Liver (tissue), 9 donors: ENCODE measurements around the gene ILKAP. TPM values are rescaled to one million over a fixed set of nuclear protein-coding genes. Genes with fewer than 3 reads are reported as not detected.

Source experiments
- DNase-seq: peaks from one replicate; pipeline ENCODE4 v3.0.0-alpha.2; 2017; ENCODE audit warnings: low spot score
- H3K27ac ChIP-seq, 2 donors: one replicate each; pipeline ENCODE4 v1.7.0; 2013; ENCODE audit warnings: inconsistent platforms in 2 of 2, low read length in 2 of 2, control low read depth in 1 of 2, low read depth in 1 of 2, mild to moderate bottlenecking in 1 of 2
- H3K27me3 ChIP-seq, 4 donors: one replicate each; pipeline versions ENCODE4 v1.6.1 to v1.7.0; 2013; ENCODE audit warnings: low read length in 3 of 4, inconsistent platforms in 1 of 4, mild to moderate bottlenecking in 1 of 4, moderate library complexity in 1 of 4; ENCODE audit not compliant: control insufficient read depth in 4 of 4, insufficient read depth in 4 of 4
- H3K36me3 ChIP-seq, 4 donors: one replicate each; pipeline versions ENCODE4 v1.6.1 to v1.7.0; 2013; ENCODE audit warnings: low read length in 3 of 4, mild to moderate bottlenecking in 3 of 4, low read depth in 1 of 4, moderate library complexity in 1 of 4; ENCODE audit not compliant: control insufficient read depth in 4 of 4, insufficient read depth in 3 of 4
- H3K4me1 ChIP-seq, 4 donors: one replicate each; pipeline versions ENCODE4 v1.6.1 to v1.7.0; 2013; ENCODE audit warnings: low read length in 3 of 4, mild to moderate bottlenecking in 3 of 4, moderate library complexity in 1 of 4; ENCODE audit not compliant: control insufficient read depth in 4 of 4, insufficient read depth in 4 of 4
- H3K4me3 ChIP-seq, 3 donors: one replicate each; pipeline versions ENCODE4 v1.6.1 to v1.7.0; 2013; ENCODE audit warnings: low read length in 3 of 3, control low read depth in 1 of 3, low read depth in 1 of 3, mild to moderate bottlenecking in 1 of 3
- H3K9ac ChIP-seq, 2 donors: one replicate each; pipeline ENCODE4 v1.7.0; 2013; ENCODE audit warnings: low read length in 2 of 2, mild to moderate bottlenecking in 2 of 2, moderate library complexity in 2 of 2, control low read depth in 1 of 2, low read depth in 1 of 2
- H3K9me3 ChIP-seq, 4 donors: one replicate each; pipeline versions ENCODE4 v1.6.1 to v1.7.0; 2013; ENCODE audit warnings: low read length in 3 of 4; ENCODE audit not compliant: control insufficient read depth in 4 of 4
- ATF3 ChIP-seq: IDR thresholded peaks from 2 replicates; pipeline ENCODE4 v1.6.1; 2016; ENCODE audit warnings: antibody characterized with exemption
- CTCF ChIP-seq: fragments of 150-350 bp; IDR thresholded peaks from 2 replicates; pipeline ENCODE4 v1.5.1; 2017; ENCODE audit warnings: improper control_type of control experiment, low read depth, low read length; ENCODE audit not compliant: missing input control
- EGR1 ChIP-seq, 2 donors: IDR thresholded peaks; 2 replicates each; pipeline ENCODE4 v1.6.1; 2016 to 2018; ENCODE audit warnings: antibody characterized with exemption in 2 of 2, low read depth in 2 of 2
- FOXA1 ChIP-seq: IDR thresholded peaks from 2 replicates; pipeline ENCODE4 v1.6.1; 2016; ENCODE audit warnings: antibody characterized with exemption
- FOXA2 ChIP-seq: IDR thresholded peaks from 2 replicates; pipeline ENCODE4 v1.6.1; 2016; ENCODE audit warnings: antibody characterized with exemption
- GABPA ChIP-seq, 2 donors: IDR thresholded peaks in 1 of 2; conservative IDR thresholded peaks in 1 of 2; 2 replicates each; pipeline ENCODE4 v1.6.1; 2016; ENCODE audit warnings: antibody characterized with exemption in 2 of 2, mild to moderate bottlenecking in 1 of 2, moderate library complexity in 1 of 2
- HNF4A ChIP-seq, 2 donors: conservative IDR thresholded peaks; 2 replicates each; pipeline ENCODE4 v1.6.1; 2016; ENCODE audit warnings: antibody characterized with exemption in 2 of 2, mild to moderate bottlenecking in 2 of 2
- HNF4G ChIP-seq: IDR thresholded peaks from 2 replicates; pipeline ENCODE4 v1.6.1; 2016; ENCODE audit warnings: antibody characterized with exemption
- JUND ChIP-seq, 2 donors: IDR thresholded peaks; 2 replicates each; pipeline ENCODE4 v1.6.1; 2016; ENCODE audit warnings: antibody characterized with exemption in 2 of 2
- MAX ChIP-seq: IDR thresholded peaks from 2 replicates; pipeline ENCODE4 v1.6.1; 2016; ENCODE audit warnings: antibody characterized with exemption
- NR2F2 ChIP-seq: IDR thresholded peaks from 2 replicates; pipeline ENCODE4 v1.6.1; 2016; ENCODE audit warnings: antibody characterized with exemption
- RAD21 ChIP-seq, 2 donors: IDR thresholded peaks; 2 replicates each; pipeline ENCODE4 v1.6.1; 2016; ENCODE audit warnings: antibody characterized with exemption in 2 of 2, mild to moderate bottlenecking in 2 of 2
- REST ChIP-seq: IDR thresholded peaks from 2 replicates; pipeline ENCODE4 v1.6.1; 2016; ENCODE audit warnings: antibody characterized with exemption, mild to moderate bottlenecking
- RXRA ChIP-seq, 2 donors: IDR thresholded peaks; 2 replicates each; pipeline ENCODE4 v1.6.1; 2017 to 2018; ENCODE audit warnings: antibody characterized with exemption in 2 of 2, mild to moderate bottlenecking in 1 of 2
- SP1 ChIP-seq: IDR thresholded peaks from 2 replicates; pipeline ENCODE4 v1.6.1; 2018; ENCODE audit warnings: antibody characterized with exemption, mild to moderate bottlenecking
- TAF1 ChIP-seq: conservative IDR thresholded peaks from 2 replicates; pipeline ENCODE4 v1.6.1; 2016; ENCODE audit warnings: antibody characterized with exemption, mild to moderate bottlenecking
- YY1 ChIP-seq: IDR thresholded peaks from 2 replicates; pipeline ENCODE4 v1.6.1; 2016; ENCODE audit warnings: antibody characterized with exemption, mild to moderate bottlenecking
- ZBTB33 ChIP-seq: IDR thresholded peaks from 2 replicates; pipeline ENCODE4 v1.6.1; 2016; ENCODE audit warnings: antibody characterized with exemption
- WGBS: extraction: QIAGEN DNeasy Blood & Tissue Kit; methylation state at CpG from one replicate; pipeline ENCODE4 v1.1.7; 2013; 5-methylcytosine and 5-hydroxymethylcytosine counted together
- polyA plus RNA-seq, 2 donors: library from polyadenylated mRNA; stranded (reverse) in 1 of 2; unstranded in 1 of 2; fragments of 200-250 nt in 1 of 2; fragments of >200 nt in 1 of 2; fragmentation: Nextera tagmentation in 1 of 2; extraction: Ambion mirVana in 1 of 2; gene quantifications; one replicate each; pipeline versions ENCODE4 v1.2.1 to v1.2.3, GENCODE V29; 2013 to 2015
- total RNA-seq, 2 donors: library from RNA; depleted of rRNA; stranded (reverse); fragments of >200 nt; gene quantifications; one replicate each; pipeline ENCODE4 v1.2.3, GENCODE V29; 2014
- donor health status: healthy.
- donor health status: healthy.
- donor health status: healthy.
- donor health status: healthy.
- donor health status: healthy.

Gene ILKAP
- total and polyA plus RNA-seq, 4 donors = 15.0 to 21.1 (median 20.0) TPM

GRCh38 chr2:238174291-238174690 lies 29.2 kb downstream of the ILKAP start:
- WGBS = 97% methylated on average over 8 of the region's 8 CpGs
- H3K4me1 ChIP-seq = peaks cover 7 to 14% (median 11%) of the 10 kb centered on the region in 4 donors
- no peak for DNase-seq
- no peaks in the 10 kb centered on the region for H3K9me3 ChIP-seq
- no peak overlapping the region for H3K9ac ChIP-seq
- no peaks in the 10 kb centered on the region for H3K27me3 ChIP-seq
- peaks cover 0 to 66% (median 35%) of the 10 kb centered on the region in 4 donors for H3K36me3 ChIP-seq
- H3K27ac ChIP-seq = no peak overlapping the region
- H3K4me3 ChIP-seq = no peak overlapping the region
- no peak for TF ChIP-seq NR2F2
- no peak for TF ChIP-seq REST
- no peak for TF ChIP-seq TAF1
- no peak for TF ChIP-seq FOXA2
- TF ChIP-seq RAD21 (IDR thresholded peaks at IDR 0.05) = no peak
- no peak for TF ChIP-seq ATF3
- no peak for TF ChIP-seq CTCF
- TF ChIP-seq YY1 = no peak
- TF ChIP-seq JUND (IDR thresholded peaks at IDR 0.05) = no peak
- TF ChIP-seq SP1 = no peak
- TF ChIP-seq MAX = no peak
- TF ChIP-seq FOXA1 = no peak
- no peak for TF ChIP-seq GABPA (IDR thresholded peaks at IDR 0.05 in 1 of 2, conservative IDR thresholded peaks at IDR 0.05 in 1 of 2)
- no peak for TF ChIP-seq RXRA (IDR thresholded peaks at IDR 0.05)
- no peak for TF ChIP-seq HNF4G
- TF ChIP-seq HNF4A (conservative IDR thresholded peaks at IDR 0.05) = no peak
- TF ChIP-seq EGR1 (IDR thresholded peaks at IDR 0.05; ENCODE audit: low read depth in 2 of 2) = no peak
- no peak for TF ChIP-seq ZBTB33
